ENCODE data around the gene SIAH1. TPM values are rescaled to one million over a fixed set of nuclear protein-coding genes. Genes with fewer than 3 reads are reported as not detected.

SIAH1 gene
- total and polyA plus RNA-seq, 2 of the 8 experiments (the other 6 are each of a cell fraction or from before 2014, with no cell fraction given) = 19.5 to 33.9 TPM

- 3% methylated on average over 12 of the region's 33 CpGs; no CpG with 5 or more reads in 1 of the 2 experiments for WGBS, 2 experiments (ENCODE audit: extremely low coverage in 1 of 2, insufficient coverage in 1 of 2, insufficient read length in 1 of 2, insufficient replicate concordance in 2 of 2, low coverage in 1 of 2, low lambda C conversion rate in 2 of 2, missing lambda C conversion rate in 1 of 2)
- no peak overlapping the region for H2BK15ac ChIP-seq (ENCODE audit: low read length)
- H3K23ac ChIP-seq (ENCODE audit: insufficient read length) = no peak overlapping the region
- H3K4me3 ChIP-seq (ENCODE audit: extremely low read depth in 1 of 4, insufficient read depth in 2 of 4, low read depth in 3 of 4, low read length in 4 of 4) = peak overlapping the region; percentile 60 to 87 (median 74)
- H4K20me1 ChIP-seq (replicated peaks in 1 of 2; ENCODE audit: control insufficient read depth in 1 of 2, insufficient read depth in 2 of 2, low read length in 2 of 2) = peaks cover 12 to 26% of the 10 kb centered on the region in 2 experiments
- H3K18ac ChIP-seq (ENCODE audit: extremely low read depth, low read length) = peak overlapping the region; percentile 92
- H2BK5ac ChIP-seq (ENCODE audit: low read depth, low read length) = peak overlapping the region; percentile 68
- peak overlapping the region; percentile 35 for H4K5ac ChIP-seq (ENCODE audit: insufficient read length, low read depth, low read length)
- peaks cover 2 to 11% (median 6%) of the 10 kb centered on the region in 4 experiments; a peak in 5 of 7 replicates for H3K4me1 ChIP-seq (replicated peaks in 1 of 4; ENCODE audit: control insufficient read depth in 3 of 4, insufficient read depth in 4 of 4, low read length in 3 of 4)
- no peak overlapping the region for H2BK120ac ChIP-seq (replicated peaks; ENCODE audit: low read depth, low read length)
- peaks cover 0 to 10% (median 1%) of the 10 kb centered on the region in 4 experiments; a peak in 3 of 8 replicates for H3K36me3 ChIP-seq (ENCODE audit: control insufficient read depth in 2 of 4, insufficient read depth in 4 of 4, low read length in 3 of 4)
- H3K14ac ChIP-seq (ENCODE audit: insufficient read length) = no peak overlapping the region
- POLR2A ChIA-PET (ENCODE audit: partially characterized antibody) = interaction anchor here (0.7 to 8.9 kb wide), 20 partner anchors 10 to 1482 kb away, joined by 3 to 156 read pairs (median 4); partner anchors contain the start of gene SIAH1
- H3K4me2 ChIP-seq (ENCODE audit: insufficient read depth in 1 of 2, low read depth in 2 of 2, low read length in 2 of 2) = peak overlapping the region; percentile 93
- H3K79me2 ChIP-seq (ENCODE audit: control insufficient read depth in 1 of 2, insufficient read depth in 2 of 2, low read length in 2 of 2) = peaks cover 32 to 96% of the 10 kb centered on the region in 2 experiments
- FAIRE-seq (no peak), DNase-seq (ENCODE audit: low read depth in 1 of 2, low spot score in 2 of 2) (peak; percentile 82 to 93)
- H3K27ac ChIP-seq (ENCODE audit: low read depth, low read length) = peak overlapping the region; percentile 54
- no peak overlapping the region for H4K91ac ChIP-seq (replicated peaks; ENCODE audit: insufficient read length, low read length)
- no peak overlapping the region; the same call in 1 of the 2 replicates for H2AK5ac ChIP-seq (ENCODE audit: low read depth, low read length)
- no peak overlapping the region for H2AFZ ChIP-seq (ENCODE audit: low read length)
- H3K27me3 ChIP-seq (replicated peaks in 1 of 4; ENCODE audit: control insufficient read depth in 3 of 4, extremely low read depth in 1 of 4, insufficient read depth in 3 of 4, low read length in 3 of 4) = no peaks in the 10 kb centered on the region
- peaks cover 17% of the 10 kb centered on the region for H3K79me1 ChIP-seq (ENCODE audit: low read depth, low read length)
- peak overlapping the region; percentile 39 for H3K56ac ChIP-seq (replicated peaks; ENCODE audit: insufficient read length, low read depth, low read length)
- no peak overlapping the region for H2BK20ac ChIP-seq (ENCODE audit: low read length)
- CTCF ChIA-PET (ENCODE audit: partially characterized antibody) = interaction anchor here (0.5 to 2.8 kb wide), 10 partner anchors 9 to 265 kb away, joined by 3 to 19 read pairs (median 3); no protein-coding TSS in a partner anchor
- no peak overlapping the region for H3K4ac ChIP-seq (replicated peaks; ENCODE audit: insufficient read length, low read depth, low read length)
- H2BK12ac ChIP-seq (ENCODE audit: low read depth, low read length) = peak overlapping the region; percentile 52; the same call in 1 of the 2 replicates
- peak overlapping the region; percentile 52 to 96 (median 74) for H3K9ac ChIP-seq (replicated peaks in 1 of 4; ENCODE audit: extremely low read depth in 1 of 4, low read depth in 3 of 4, low read length in 3 of 4)
- H3K9me3 ChIP-seq (ENCODE audit: insufficient read depth in 2 of 2, low read depth in 1 of 2, low read length in 1 of 2) = no peaks in the 10 kb centered on the region
- peak overlapping the region; percentile 90; the same call in 1 of the 2 replicates for H4K8ac ChIP-seq (ENCODE audit: extremely low read depth, insufficient read depth, low read length)
- H3K23me2 ChIP-seq (ENCODE audit: low read depth, low read length) = peaks cover 7% of the 10 kb centered on the region
- no peak for TF ChIP-seq SP1 (IDR thresholded peaks at IDR 0.05; ENCODE audit: low read depth, low read length)
- no peak for TF ChIP-seq HDAC6 (IDR thresholded peaks at IDR 0.05; ENCODE audit: low read depth, low read length)
- TF ChIP-seq E2F6 (IDR thresholded peaks at IDR 0.05) = no peak
- no peak for TF ChIP-seq SP2 (IDR thresholded peaks at IDR 0.05; ENCODE audit: low read length)
Measured at GRCh38 chr16:48365601-48366164, 19.5 kb downstream of the SIAH1 start.

Data from H1 (cell line).